ENCODE measurements around the gene FAM200B.
"Not testable (repeated sequence)": the region's sequence is repeated elsewhere in the genome, so short reads cannot be mapped to it uniquely, and the experiment has no call there.

FAM200B gene

DNA sequence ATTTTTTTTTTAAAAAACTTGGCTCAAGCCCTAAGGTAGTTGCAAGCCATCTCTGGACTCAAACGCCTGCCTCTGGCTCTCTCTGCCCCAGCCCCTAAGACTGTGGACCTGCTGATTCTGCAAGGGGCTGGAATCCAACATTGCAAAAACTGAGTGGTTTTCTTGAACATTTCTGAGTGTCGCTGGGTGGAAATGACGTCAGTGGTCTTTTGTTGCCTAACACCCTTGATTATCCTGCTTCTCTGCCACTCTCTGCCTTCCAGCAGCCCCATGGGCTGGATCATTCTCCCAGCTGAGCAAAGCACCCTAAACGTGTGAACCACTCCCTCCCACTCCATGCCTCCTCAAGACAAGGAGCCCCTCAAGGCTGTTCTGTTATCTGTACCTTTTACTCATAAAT is 37.9 kb downstream of the FAM200B start:
- Histone ChIP-seq H3K4me2 (no peak overlapping the region), H3K27ac (no peak overlapping the region), H3K79me2 (ENCODE audit: insufficient read depth, low read depth) (no peaks in the 10 kb centered on the region), H3K4me3 (IDR thresholded peaks at IDR 0.05; ENCODE audit: insufficient read depth, low read depth, low read length) (no peak overlapping the region), H2AFZ (ENCODE audit: low read depth) (no peak overlapping the region), H4K20me1 (ENCODE audit: insufficient read depth) (no peaks in the 10 kb centered on the region), H3K9ac (no peak overlapping the region), H3K36me3 (ENCODE audit: insufficient read depth) (no peaks in the 10 kb centered on the region), H3K4me1 (ENCODE audit: low read depth, poor library complexity, severe bottlenecking) (no peaks in the 10 kb centered on the region), H3K27me3 (ENCODE audit: insufficient read depth, low read depth) (no peaks in the 10 kb centered on the region)
- TF ChIP-seq, protein P1, sequence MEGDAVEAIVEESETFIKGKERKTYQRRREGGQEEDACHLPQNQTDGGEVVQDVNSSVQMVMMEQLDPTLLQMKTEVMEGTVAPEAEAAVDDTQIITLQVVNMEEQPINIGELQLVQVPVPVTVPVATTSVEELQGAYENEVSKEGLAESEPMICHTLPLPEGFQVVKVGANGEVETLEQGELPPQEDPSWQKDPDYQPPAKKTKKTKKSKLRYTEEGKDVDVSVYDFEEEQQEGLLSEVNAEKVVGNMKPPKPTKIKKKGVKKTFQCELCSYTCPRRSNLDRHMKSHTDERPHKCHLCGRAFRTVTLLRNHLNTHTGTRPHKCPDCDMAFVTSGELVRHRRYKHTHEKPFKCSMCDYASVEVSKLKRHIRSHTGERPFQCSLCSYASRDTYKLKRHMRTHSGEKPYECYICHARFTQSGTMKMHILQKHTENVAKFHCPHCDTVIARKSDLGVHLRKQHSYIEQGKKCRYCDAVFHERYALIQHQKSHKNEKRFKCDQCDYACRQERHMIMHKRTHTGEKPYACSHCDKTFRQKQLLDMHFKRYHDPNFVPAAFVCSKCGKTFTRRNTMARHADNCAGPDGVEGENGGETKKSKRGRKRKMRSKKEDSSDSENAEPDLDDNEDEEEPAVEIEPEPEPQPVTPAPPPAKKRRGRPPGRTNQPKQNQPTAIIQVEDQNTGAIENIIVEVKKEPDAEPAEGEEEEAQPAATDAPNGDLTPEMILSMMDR (conservative IDR thresholded peaks at IDR 0.05; ENCODE audit: low read depth, low read length), result no peak

DNA sequence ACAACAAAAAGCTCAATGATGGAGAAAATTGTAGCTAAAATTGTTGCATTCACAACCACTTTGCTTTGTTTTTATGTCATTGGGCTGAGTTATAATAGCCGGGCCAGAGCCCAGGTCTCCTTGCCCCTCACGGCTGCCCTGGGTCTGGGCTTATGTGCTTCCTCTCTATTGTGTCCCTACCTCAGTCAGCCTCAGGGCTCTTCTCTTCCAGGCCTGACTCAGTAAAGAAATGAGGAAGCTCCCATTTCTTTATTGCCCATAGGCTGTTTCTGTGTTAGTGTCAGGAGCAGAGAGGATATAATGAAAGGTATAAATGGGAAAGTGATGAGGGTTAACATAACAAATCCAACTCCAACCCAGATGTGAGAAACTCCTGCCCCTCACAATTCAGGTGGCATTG is 39.2 kb downstream of the FAM200B start:
- H3K4me2 ChIP-seq, result no peak overlapping the region
- no peaks in the 10 kb centered on the region for H3K36me3 ChIP-seq (ENCODE audit: insufficient read depth)
- no peak overlapping the region for H3K27ac ChIP-seq
- H4K20me1 ChIP-seq (ENCODE audit: insufficient read depth), result no peaks in the 10 kb centered on the region
- H3K4me1 ChIP-seq (ENCODE audit: low read depth, poor library complexity, severe bottlenecking), result no peaks in the 10 kb centered on the region
- no peak overlapping the region for H2AFZ ChIP-seq (ENCODE audit: low read depth)
- no peaks in the 10 kb centered on the region for H3K27me3 ChIP-seq (ENCODE audit: insufficient read depth, low read depth)
- no peak overlapping the region for H3K4me3 ChIP-seq (IDR thresholded peaks at IDR 0.05; ENCODE audit: insufficient read depth, low read depth, low read length)
- TF ChIP-seq, protein P1 (conservative IDR thresholded peaks at IDR 0.05; ENCODE audit: low read depth, low read length), result no peak
- no peak overlapping the region for H3K9ac ChIP-seq
- no peaks in the 10 kb centered on the region for H3K79me2 ChIP-seq (ENCODE audit: insufficient read depth, low read depth)

DNA sequence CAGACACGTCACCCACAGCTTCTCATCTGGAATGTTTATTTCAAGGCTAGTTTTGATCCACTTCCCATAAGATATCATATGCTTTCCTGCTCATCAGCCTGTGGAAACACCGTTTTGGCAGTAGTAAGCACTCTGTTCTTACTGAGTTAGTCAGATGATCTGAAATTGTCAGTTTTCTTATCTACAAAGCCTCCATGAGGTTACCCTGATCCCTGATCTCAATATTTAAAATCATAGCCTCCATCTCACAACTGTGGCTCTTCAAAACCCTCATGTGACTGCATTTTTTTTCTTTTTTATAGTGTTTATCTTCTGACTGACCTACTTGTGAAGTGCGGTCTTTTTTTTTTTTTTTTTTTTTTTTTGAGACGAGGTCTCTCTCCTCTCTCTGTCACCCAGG is 44.0 kb downstream of the FAM200B start:
- H3K9ac ChIP-seq, result no peak overlapping the region
- no peak overlapping the region for H3K4me3 ChIP-seq (IDR thresholded peaks at IDR 0.05; ENCODE audit: insufficient read depth, low read depth, low read length)
- H3K27ac ChIP-seq, result no peak overlapping the region
- H3K4me1 ChIP-seq (ENCODE audit: low read depth, poor library complexity, severe bottlenecking), result no peaks in the 10 kb centered on the region
- no peaks in the 10 kb centered on the region for H4K20me1 ChIP-seq (ENCODE audit: insufficient read depth)
- H2AFZ ChIP-seq (ENCODE audit: low read depth), result no peak overlapping the region
- no peaks in the 10 kb centered on the region for H3K27me3 ChIP-seq (ENCODE audit: insufficient read depth, low read depth)
- TF ChIP-seq, protein P1 (conservative IDR thresholded peaks at IDR 0.05; ENCODE audit: low read depth, low read length), result no peak
- H3K79me2 ChIP-seq (ENCODE audit: insufficient read depth, low read depth), result no peaks in the 10 kb centered on the region
- H3K36me3 ChIP-seq (ENCODE audit: insufficient read depth), result no peaks in the 10 kb centered on the region
- H3K4me2 ChIP-seq, result no peak overlapping the region

DNA sequence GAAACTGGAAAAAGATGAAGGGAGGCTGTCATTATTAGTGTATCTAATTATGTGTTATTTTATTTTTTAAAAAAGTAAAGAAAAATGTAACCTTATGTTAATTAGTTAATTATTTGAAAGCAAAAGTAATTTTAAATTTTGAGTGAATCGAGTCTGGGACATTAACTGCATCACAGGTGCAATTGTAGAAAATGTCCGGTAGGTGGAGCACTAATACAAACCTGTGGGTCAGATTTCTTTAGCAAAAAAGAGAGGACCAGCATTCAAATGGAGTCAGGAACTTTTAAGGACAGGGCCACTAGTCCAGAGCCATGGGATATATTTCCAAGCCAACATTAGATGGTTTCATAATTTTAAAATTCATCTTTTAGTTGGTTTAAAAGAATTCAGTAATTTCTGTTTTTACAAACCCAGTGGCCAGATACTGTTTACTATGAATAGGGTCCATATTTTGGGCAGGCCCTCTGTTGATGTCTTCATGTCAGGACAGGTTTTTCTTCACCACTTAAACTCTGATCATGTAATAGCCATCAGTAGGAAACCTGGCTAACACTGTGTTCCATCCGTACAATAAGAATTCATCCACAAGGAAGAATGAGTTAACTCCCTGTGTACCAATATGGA is 48.4 kb downstream of the FAM200B start:
- Histone ChIP-seq H3K4me2 (no peak overlapping the region), H3K9ac (no peak overlapping the region), H4K20me1 (ENCODE audit: insufficient read depth) (no peaks in the 10 kb centered on the region), H2AFZ (ENCODE audit: low read depth) (no peak overlapping the region), H3K27ac (no peak overlapping the region), H3K79me2 (ENCODE audit: insufficient read depth, low read depth) (no peaks in the 10 kb centered on the region), H3K36me3 (ENCODE audit: insufficient read depth) (no peaks in the 10 kb centered on the region), H3K27me3 (ENCODE audit: insufficient read depth, low read depth) (no peaks in the 10 kb centered on the region), H3K4me1 (ENCODE audit: low read depth, poor library complexity, severe bottlenecking) (no peaks in the 10 kb centered on the region), H3K4me3 (IDR thresholded peaks at IDR 0.05; ENCODE audit: insufficient read depth, low read depth, low read length) (no peak overlapping the region)
- TF ChIP-seq, protein P1 (conservative IDR thresholded peaks at IDR 0.05; ENCODE audit: low read depth, low read length), result peak; percentile 74

DNA sequence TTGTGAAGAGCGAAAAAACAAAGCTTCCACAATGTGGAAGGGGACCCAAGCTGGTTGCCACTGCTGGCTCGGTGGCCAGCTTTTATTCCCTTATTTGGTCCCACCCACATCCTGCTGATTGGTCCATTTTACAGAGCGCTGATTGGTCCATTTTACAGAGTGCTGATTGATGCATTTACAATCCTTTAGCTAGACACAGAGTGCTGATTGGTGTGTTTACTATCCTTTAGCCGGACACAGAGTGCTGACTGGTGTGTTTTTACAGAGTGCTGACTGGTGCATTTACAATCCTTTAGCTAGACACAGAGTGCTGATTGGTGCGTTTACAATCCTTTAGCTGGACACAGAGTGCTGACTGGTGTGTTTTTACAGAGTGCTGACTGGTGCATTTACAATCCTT is 51.4 kb downstream of the FAM200B start:
- not testable (repeated sequence) for H3K4me3 ChIP-seq (IDR thresholded peaks at IDR 0.05; ENCODE audit: insufficient read depth, low read depth, low read length); H3K4me1 ChIP-seq (ENCODE audit: low read depth, poor library complexity, severe bottlenecking); H2AFZ ChIP-seq (ENCODE audit: low read depth); H3K36me3 ChIP-seq (ENCODE audit: insufficient read depth); H4K20me1 ChIP-seq (ENCODE audit: insufficient read depth); H3K9ac ChIP-seq; H3K27ac ChIP-seq; H3K79me2 ChIP-seq (ENCODE audit: insufficient read depth, low read depth); H3K27me3 ChIP-seq (ENCODE audit: insufficient read depth, low read depth); H3K4me2 ChIP-seq

All from KMS-11 (cell line).